GM12874 (cell line): ENCODE results near the gene CFAP57.

Experiments used
- TF ChIP-seq, protein P1 (sequence below): IDR thresholded peaks from 2 replicates; pipeline ENCODE4 v1.5.1; 2011; ENCODE audit warnings: low read depth, mild to moderate bottlenecking, control low read depth, low read length, moderate library complexity; ENCODE audit not compliant: insufficient read depth

CFAP57 gene

DNA sequence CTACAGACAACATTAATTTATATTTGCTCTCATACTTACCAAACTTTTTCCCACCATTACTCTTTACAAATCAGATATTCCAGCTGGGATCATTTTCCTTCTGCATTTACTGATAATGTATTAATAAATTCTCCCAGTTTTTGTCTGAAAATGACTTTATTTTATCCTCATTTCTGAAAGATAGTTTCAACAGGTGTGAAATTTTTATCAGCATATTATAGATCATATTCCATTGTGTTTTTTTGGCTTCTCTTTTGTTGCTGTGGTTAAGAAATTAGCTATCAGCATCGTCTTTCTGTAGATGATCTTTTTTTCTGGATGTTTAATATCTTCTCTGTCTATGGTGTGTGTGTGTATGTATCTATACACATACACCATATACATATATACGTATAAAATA is 2.7 kb downstream of the CFAP57 start:
- TF ChIP-seq, protein P1, sequence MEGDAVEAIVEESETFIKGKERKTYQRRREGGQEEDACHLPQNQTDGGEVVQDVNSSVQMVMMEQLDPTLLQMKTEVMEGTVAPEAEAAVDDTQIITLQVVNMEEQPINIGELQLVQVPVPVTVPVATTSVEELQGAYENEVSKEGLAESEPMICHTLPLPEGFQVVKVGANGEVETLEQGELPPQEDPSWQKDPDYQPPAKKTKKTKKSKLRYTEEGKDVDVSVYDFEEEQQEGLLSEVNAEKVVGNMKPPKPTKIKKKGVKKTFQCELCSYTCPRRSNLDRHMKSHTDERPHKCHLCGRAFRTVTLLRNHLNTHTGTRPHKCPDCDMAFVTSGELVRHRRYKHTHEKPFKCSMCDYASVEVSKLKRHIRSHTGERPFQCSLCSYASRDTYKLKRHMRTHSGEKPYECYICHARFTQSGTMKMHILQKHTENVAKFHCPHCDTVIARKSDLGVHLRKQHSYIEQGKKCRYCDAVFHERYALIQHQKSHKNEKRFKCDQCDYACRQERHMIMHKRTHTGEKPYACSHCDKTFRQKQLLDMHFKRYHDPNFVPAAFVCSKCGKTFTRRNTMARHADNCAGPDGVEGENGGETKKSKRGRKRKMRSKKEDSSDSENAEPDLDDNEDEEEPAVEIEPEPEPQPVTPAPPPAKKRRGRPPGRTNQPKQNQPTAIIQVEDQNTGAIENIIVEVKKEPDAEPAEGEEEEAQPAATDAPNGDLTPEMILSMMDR, result no peak

DNA sequence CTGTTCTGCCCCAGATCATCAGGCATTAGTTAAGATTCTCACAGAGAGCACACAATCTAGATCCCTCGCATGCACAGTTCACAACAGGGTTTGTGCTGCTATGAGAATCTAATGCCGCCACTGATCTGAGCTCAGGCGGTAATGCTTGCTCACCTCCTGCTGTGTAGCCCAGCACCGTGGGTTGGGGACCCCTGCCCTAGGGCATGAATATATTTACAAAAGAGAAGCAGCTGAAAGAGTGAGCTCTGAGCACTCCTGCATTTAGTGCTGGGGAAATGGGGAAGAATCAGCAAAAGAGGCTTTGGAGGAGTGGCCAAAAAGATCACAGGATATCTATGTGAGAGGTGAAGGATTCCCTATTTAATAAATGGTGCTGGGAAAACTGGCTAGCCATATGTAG is 5.6 kb downstream of the CFAP57 start:
- TF ChIP-seq, protein P1, result no peak

DNA sequence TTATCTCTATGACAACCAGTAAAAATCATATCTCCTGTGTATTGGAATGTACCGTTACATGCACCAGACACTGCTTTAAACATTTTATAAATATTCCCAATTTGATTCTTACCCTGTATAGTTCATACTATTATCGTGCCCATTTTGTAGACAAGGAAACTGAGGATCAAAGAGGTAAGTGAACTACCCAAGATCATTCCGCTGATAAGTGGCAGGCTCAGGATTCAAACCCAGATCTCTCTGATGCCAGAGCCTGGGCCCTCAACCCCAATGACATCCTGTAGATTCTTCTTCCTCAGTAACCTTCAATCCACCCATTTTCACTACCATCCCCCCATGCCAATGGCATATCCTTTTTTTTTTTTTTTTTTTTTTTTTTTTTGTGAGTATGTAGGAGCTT is 12.3 kb downstream of the CFAP57 start:
- TF ChIP-seq, protein P1, result no peak

DNA sequence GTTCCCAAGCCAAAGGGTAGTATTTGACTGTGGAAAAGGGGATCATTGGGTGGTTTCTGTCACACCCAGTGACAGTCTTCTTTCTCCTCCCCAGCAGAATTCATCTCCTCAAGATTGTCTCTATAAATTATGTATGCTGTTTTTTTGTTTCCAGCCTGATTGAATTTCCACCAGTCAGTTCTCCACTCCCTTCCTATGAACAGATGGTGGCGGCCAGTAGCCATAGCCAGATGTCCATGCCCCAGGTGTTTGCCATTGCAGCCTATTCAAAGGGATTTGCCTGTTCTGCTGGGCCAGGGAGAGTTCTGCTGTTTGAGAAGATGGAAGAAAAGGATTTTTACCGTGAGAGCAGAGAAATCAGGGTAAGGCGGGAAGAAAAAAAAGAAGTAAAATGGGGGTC is 12.9 kb downstream of the CFAP57 start:
- TF ChIP-seq, protein P1, result no peak

DNA sequence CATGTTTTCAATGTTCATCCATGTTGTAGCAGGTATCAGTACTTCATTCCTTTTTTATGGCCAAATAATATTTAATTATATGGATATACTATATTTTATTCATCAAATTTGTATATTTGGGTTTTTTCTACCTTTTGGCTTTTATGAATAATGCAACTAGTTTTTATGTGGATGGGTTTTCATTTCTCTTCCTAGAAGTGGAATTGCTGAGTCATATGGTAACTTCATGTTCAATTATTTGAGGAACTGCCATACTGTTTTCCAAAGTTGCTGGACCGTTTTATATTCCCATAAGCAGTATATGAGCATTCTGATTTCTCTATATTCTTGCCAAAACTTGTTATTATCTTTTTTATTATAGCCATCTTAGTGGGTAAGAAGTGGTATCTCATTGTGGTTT is 16.0 kb downstream of the CFAP57 start:
- TF ChIP-seq, protein P1, result no peak

DNA sequence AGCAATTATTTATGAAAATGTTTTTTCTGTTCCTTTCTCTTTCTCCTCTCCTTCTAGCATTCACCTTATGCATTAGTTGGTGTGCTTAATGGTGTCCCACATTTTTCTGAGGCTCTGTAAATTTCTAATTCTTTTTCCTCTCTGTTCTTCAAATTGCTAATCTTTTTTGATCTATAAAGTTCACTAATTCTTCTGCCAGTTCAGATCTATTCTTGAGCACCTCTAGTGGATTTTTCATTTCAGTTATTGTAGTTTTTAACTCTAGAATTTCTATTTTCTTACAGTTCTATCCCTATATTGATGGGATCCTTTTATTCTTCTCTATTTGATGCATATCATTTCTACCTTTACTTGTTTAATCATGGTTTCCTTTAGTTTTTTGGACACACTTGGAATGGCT is 22.4 kb downstream of the CFAP57 start:
- TF ChIP-seq, protein P1, result no peak

DNA sequence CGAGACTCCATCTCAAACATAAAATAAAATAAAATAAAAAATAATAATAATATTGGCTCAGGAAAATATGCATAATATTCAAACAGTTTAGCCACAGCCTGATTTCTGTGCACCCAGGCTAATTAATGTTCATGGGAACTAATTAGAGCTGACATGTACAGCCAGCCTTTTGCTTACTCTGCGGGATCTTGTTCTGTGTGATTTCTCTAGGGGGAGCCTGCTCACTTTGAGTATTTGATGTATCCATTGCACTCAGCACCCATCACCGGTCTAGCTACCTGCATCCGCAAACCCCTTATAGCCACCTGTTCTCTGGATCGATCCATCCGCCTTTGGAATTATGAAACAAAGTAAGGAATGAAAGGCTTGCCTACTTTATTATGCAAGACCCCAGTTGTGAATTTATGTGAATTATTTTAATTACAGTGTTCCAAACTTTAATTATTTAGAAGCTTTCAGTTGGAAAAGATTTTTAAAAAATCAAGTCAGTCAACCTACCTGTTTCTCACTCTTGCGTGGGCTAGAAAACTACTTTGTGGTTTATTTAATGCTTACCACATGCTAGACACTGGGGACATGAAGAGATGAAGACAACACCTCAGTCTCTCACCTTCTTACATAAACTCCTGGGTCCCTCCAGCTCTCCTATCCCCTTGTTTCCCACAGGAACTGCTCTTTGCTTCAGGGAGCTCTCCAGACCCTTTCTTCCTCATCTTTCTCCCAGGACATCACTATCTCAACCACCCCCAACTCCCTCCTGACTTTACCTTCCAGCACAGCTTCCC is 25.4 kb downstream of the CFAP57 start:
- TF ChIP-seq, protein P1, result no peak
